Transverse colon (tissue), 4 donors: ENCODE measurements around the gene RHNO1. TPM values are rescaled to one million over a fixed set of nuclear protein-coding genes. Genes with fewer than 3 reads are reported as not detected.

Experiments used
- DNase-seq: peaks from one replicate; pipeline ENCODE4 v3.0.0-alpha.2; 2019
- H3K27ac ChIP-seq, 4 donors: fragments of 200-600 bp; sonication (generic); 2 replicates each; pipeline ENCODE4 v1.5.1; 2016 to 2018; ENCODE audit warnings: inconsistent platforms in 4 of 4
- H3K27me3 ChIP-seq: fragments of 200-600 bp; sonication (generic); 2 replicates; pipeline ENCODE4 v1.5.1; 2017; ENCODE audit warnings: inconsistent platforms
- H3K36me3 ChIP-seq, 4 donors: fragments of 200-600 bp; sonication (generic); 2 replicates each; pipeline ENCODE4 v1.5.1; 2017 to 2019; ENCODE audit warnings: inconsistent platforms in 4 of 4
- H3K4me1 ChIP-seq, 4 donors: fragments of 200-600 bp; sonication (generic); 2 replicates each; pipeline ENCODE4 v1.5.1; 2017 to 2020; ENCODE audit warnings: inconsistent platforms in 4 of 4
- H3K4me3 ChIP-seq, 4 donors: fragments of 200-600 bp; sonication (generic); 1 replicate in 1 of 4; 2 replicates in 3 of 4; pipeline versions ENCODE4 v1.5.1 to v1.6.1; 2017 to 2019; ENCODE audit warnings: inconsistent platforms in 4 of 4
- H3K9me3 ChIP-seq, 2 donors: fragments of 200-600 bp; sonication (generic); 2 replicates each; pipeline ENCODE4 v1.5.1; 2017 to 2019; ENCODE audit warnings: inconsistent platforms in 2 of 2
- EP300 ChIP-seq: sonication (generic); formaldehyde crosslinking; IDR thresholded peaks from one replicate; pipeline ENCODE4 v1.6.1; 2017; ENCODE audit warnings: antibody characterized with exemption, low read depth
- POLR2A ChIP-seq: fragments of 450-650 bp; IDR thresholded peaks from one replicate; pipeline ENCODE4 v1.6.1; 2016; ENCODE audit warnings: antibody characterized with exemption, mild to moderate bottlenecking, moderate library complexity
- POLR2AphosphoS5 ChIP-seq, 3 donors: sonication (generic); formaldehyde crosslinking; IDR thresholded peaks; one replicate each; pipeline ENCODE4 v1.6.1; 2016; ENCODE audit warnings: antibody characterized with exemption in 3 of 3
- WGBS, 2 donors: methylation state at CpG; one replicate each; pipeline ENCODE4 v1.1.5; 2018; ENCODE audit warnings: low coverage in 1 of 2; 5-methylcytosine and 5-hydroxymethylcytosine counted together
- in situ Hi-C, 4 donors: fragments of 200-750 bp; cut with MboI; loops; one replicate each; pipeline versions ENCODE4 v1.15.0 to v1.15.1; 2017; ENCODE audit warnings: low sequenced_read_pairs in 3 of 4, low pct_ligation_motif_present in 1 of 4, low pct_unique_long_range_greater_than_20kb in 1 of 4
- intact Hi-C: fragments of 100-400 bp; cut with DNase I; formaldehyde crosslinking; loops from one replicate; pipeline ENCODE4 v1.15.1; 2023; ENCODE audit warnings: low total_unique reads
- total RNA-seq, 4 donors: library from RNA; depleted of rRNA; stranded (reverse); fragments of >200 nt; gene quantifications; one replicate each; pipeline ENCODE4 v1.1.0, GENCODE V29; 2016
- TF ChIP-seq, protein P1 (sequence below), 5 experiments: fragments of 200-600 bp in 3 of 5; fragments of 450-650 bp in 2 of 5; sonication (generic) in 3 of 5; IDR thresholded peaks; 1 replicate in 2 of 5; 2 replicates in 3 of 5; pipeline ENCODE4 v1.5.1; 2016 to 2017; ENCODE audit warnings: antibody characterized with exemption in 5 of 5, inconsistent platforms in 3 of 5, mild to moderate bottlenecking in 2 of 5, moderate library complexity in 1 of 5

Gene RHNO1, protein sequence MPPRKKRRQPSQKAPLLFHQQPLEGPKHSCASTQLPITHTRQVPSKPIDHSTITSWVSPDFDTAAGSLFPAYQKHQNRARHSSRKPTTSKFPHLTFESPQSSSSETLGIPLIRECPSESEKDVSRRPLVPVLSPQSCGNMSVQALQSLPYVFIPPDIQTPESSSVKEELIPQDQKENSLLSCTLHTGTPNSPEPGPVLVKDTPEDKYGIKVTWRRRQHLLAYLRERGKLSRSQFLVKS
- total RNA-seq = 10 to 100 TPM in 2 of 4 donors, 1 to 10 TPM in 2; 5.4 to 16.8 (median 8.6) TPM

DNA sequence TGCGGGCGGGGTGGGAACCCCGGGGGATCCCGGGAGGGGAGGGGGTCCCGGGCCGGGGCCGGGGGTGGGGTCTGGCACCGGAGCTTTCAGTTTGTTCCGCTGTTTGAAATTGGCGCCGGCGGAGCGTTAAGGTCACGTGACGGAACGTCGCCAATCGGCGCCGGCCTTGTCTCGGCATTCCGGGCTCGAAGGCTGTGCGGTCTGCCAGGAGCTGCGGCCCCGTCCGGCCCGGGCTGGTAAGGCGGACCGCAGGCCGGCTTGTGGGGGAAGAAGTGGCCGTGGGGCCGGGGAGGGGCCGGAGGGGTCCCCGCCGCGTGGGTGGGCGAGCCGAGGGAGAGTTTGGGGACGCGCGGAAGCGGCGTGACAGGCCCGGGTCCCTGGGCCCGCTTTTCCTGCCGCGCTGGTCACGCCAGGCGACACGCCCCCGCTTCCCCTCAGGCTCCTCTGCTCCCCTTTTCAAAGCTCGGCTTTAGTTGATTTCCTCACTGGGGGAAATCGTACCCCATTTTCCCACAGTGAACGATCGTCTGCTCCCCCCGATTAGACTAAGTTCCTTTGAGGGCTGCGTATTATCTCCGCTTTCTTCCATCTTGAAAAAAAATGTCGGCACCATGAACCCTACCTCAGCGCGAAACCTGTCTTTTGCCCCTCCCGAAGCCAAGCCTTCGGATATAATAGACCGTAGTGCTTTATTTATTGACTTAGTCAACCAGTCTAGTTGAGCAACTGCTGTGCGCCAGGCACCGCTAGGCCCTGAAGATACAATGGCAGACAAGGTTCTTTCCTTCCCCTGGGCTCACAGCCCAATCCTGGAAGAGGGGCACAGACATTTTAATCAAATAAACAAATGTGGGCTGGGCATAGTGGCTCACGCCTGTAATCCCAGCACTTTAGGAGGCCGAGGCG is at the start of gene RHNO1, which contains the start of gene FOXM1:
Gene RHNO1 (plus strand): TSS at position 177 of the 906 bp plus-strand sequence. CDS start 8,144 bp downstream, outside the sequence.
Gene FOXM1 (minus strand): TSS at position 128 of the 906 bp plus-strand sequence. CDS start 2,696 bp downstream, outside the sequence.
- no peaks in the 10 kb centered on the region for H3K36me3 ChIP-seq
- WGBS, 2 donors = 0 to 1% methylated on average over 7 to 45 of the region's 70 CpGs
- H3K27me3 ChIP-seq = no peaks in the 10 kb centered on the region
- H3K9me3 ChIP-seq = no peaks in the 10 kb centered on the region
- intact Hi-C loops = no loop called here
- TF ChIP-seq POLR2AphosphoS5 (IDR thresholded peaks at IDR 0.05) = peak; percentile 79 to 87 (median 86)
- no peak for TF ChIP-seq EP300
- TF ChIP-seq POLR2A = peak; percentile 71
- TF ChIP-seq, protein P1, sequence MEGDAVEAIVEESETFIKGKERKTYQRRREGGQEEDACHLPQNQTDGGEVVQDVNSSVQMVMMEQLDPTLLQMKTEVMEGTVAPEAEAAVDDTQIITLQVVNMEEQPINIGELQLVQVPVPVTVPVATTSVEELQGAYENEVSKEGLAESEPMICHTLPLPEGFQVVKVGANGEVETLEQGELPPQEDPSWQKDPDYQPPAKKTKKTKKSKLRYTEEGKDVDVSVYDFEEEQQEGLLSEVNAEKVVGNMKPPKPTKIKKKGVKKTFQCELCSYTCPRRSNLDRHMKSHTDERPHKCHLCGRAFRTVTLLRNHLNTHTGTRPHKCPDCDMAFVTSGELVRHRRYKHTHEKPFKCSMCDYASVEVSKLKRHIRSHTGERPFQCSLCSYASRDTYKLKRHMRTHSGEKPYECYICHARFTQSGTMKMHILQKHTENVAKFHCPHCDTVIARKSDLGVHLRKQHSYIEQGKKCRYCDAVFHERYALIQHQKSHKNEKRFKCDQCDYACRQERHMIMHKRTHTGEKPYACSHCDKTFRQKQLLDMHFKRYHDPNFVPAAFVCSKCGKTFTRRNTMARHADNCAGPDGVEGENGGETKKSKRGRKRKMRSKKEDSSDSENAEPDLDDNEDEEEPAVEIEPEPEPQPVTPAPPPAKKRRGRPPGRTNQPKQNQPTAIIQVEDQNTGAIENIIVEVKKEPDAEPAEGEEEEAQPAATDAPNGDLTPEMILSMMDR (IDR thresholded peaks at IDR 0.05) = peak in 1 of 5 experiments; percentile 10
- peak within 1 kb of the TSS; percentile 93 to 97 (median 95) for H3K27ac ChIP-seq
- peak; percentile 93 for DNase-seq
- in situ Hi-C loops = no loop called here
- H3K4me3 ChIP-seq = peak within 1 kb of the TSS; percentile 75 to 95 (median 88)
- peaks cover 11 to 23% (median 15%) of the 10 kb centered on the region in 4 donors for H3K4me1 ChIP-seq

DNA sequence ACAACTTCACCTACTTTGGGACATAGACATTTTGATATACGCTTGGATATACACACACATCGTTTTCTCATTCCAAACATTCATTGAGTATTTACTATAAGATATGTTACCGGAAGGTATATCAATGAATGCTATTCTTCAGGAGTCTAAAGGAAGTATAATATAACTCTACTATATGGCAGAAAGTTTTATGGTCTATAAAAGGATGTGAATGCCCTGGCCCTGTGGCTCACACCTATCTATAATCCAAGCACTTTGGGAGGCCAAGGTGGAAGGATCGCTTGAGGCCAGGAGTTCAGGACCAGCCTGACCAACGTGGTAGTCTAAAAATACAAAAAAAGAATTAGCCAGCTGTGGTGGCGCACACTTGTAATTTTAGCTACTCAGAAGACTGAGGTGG is 47.7 kb upstream of the RHNO1 start:
- no peak overlapping the region for H3K4me3 ChIP-seq
- 72 to 80% methylated on average over 5 to 6 of the region's 6 CpGs for WGBS, 2 donors
- TF ChIP-seq, protein P1 (IDR thresholded peaks at IDR 0.05) = no peak
- no peak for TF ChIP-seq EP300
- peaks cover 0 to 32% (median 15%) of the 10 kb centered on the region in 4 donors for H3K36me3 ChIP-seq
- in situ Hi-C loops (no loop called here), intact Hi-C loops (no loop called here)
- H3K27ac ChIP-seq = no peak overlapping the region
- no peaks in the 10 kb centered on the region for H3K4me1 ChIP-seq
- no peaks in the 10 kb centered on the region for H3K9me3 ChIP-seq
- DNase-seq = no peak
- H3K27me3 ChIP-seq = no peaks in the 10 kb centered on the region

DNA sequence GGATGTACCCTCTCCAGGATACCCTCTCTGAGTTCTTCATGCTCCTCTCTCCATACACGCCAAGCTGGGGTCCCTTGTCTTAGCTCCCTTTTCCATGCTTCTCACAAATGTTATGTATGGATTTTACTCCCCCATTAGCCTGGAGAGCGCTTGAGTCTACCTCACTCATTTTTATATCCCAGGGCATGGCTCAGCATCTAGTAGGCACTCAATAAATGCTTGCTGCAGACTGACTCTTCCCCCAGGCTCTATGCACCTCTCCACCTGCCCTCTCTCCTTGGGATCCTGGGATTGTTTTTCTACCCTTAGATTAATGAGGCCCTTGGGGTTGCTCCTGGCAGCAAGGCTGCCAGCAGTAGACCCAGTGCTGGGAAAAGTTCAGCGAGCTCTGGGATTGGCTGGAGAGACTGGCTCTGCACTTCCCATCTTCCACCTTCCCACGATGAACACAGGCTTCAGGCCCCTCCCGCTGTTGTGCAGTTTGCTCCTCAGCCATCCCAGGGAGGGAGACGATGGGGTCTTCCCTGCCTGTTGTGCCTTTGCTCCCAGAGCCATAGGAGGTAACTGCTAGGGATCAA is 44.4 kb upstream of the RHNO1 start:
- intact Hi-C loops = no loop called here
- no peak for DNase-seq
- Histone ChIP-seq H3K4me1 (peaks cover 0 to 13% (median 7%) of the 10 kb centered on the region in 4 donors), H3K36me3 (peaks cover 0 to 6% (median 3%) of the 10 kb centered on the region in 4 donors), H3K9me3 (no peaks in the 10 kb centered on the region), H3K4me3 (no peak overlapping the region), H3K27ac (no peak overlapping the region), H3K27me3 (no peaks in the 10 kb centered on the region)
- no peak for TF ChIP-seq POLR2A
- no peak for TF ChIP-seq POLR2AphosphoS5 (IDR thresholded peaks at IDR 0.05)
- TF ChIP-seq, protein P1 (IDR thresholded peaks at IDR 0.05) = no peak
- no peak for TF ChIP-seq EP300
- in situ Hi-C loops = no loop called here
- 75 to 90% methylated on average over 2 to 6 of the region's 6 CpGs for WGBS, 2 donors

DNA sequence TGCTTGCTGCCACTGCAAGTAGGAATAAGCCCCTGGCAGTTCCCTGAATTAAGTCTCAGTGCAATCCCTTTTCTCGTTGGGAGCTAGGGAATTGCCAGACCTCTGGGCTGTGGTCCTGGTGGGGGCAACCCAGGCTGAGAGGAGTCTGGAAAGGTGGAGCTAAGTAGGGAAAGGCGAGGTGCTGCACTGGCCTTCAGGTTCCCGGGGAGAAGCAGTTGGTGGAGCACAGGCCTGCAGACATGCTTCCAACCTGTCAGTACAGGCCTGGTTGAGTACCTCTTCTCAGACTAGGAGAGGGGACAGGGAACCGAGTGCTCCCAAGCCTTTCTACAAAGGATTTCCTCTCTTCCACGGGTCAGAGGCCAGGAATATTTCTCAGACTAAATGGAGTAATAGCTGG is 43.7 kb upstream of the RHNO1 start:
- DNase-seq = no peak
- intact Hi-C loops (no loop called here), in situ Hi-C loops (no loop called here)
- H3K9me3 ChIP-seq = no peaks in the 10 kb centered on the region
- TF ChIP-seq EP300 (no peak), POLR2A (no peak), POLR2AphosphoS5 (IDR thresholded peaks at IDR 0.05) (no peak)
- TF ChIP-seq, protein P1 (IDR thresholded peaks at IDR 0.05) = no peak
- peaks cover 0 to 13% (median 7%) of the 10 kb centered on the region in 4 donors for H3K4me1 ChIP-seq
- H3K27me3 ChIP-seq = no peaks in the 10 kb centered on the region
- H3K4me3 ChIP-seq = no peak overlapping the region
- H3K36me3 ChIP-seq = no peaks in the 10 kb centered on the region
- no peak overlapping the region for H3K27ac ChIP-seq
- WGBS, 2 donors = 71 to 83% methylated on average over 1 to 5 of the region's 5 CpGs
